ENCODE measurements around the gene RACGAP1. TPM values are rescaled to one million over a fixed set of nuclear protein-coding genes. Genes with fewer than 3 reads are reported as not detected.

RACGAP1 gene
- total and polyA plus RNA-seq, 2 of the 8 experiments (the other 6 are each of a cell fraction or from before 2014, with no cell fraction given) = 18.0 to 66.3 TPM

DNA sequence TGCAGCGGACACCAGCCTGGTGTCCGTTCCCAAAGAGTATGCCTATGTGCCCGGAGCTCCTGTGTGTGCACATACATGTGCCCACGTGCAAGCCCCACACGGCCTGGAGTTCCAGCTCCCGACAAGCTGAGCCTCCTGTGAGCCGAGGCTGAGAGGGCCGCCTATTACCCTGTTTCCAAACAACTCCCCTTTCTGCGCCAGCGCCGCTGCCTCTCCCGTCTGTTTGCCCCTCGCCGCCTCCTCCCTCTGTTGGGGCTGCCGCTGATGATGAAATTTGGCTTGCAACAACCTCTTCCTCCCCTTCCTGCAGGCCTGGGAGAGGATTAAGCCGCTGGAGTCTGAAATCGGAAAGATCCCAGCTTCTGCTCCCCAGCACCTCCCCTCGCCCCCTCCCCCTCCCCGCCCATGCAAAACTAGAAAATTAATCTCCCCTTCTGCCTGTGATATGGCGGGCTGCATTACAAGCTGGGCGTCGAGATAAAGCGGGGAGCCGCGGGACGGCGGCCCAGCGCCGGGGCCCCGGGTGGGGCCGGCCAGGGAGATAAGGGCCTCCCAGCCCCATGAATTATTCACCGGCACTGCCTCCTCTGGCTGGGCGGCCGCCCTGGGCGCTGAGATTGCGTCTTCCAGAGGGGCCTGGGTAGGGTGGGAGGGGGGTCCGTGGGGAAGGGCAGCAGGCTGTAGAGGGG is 25.3 kb upstream of the RACGAP1 start:
- H3K36me3 ChIP-seq (ENCODE audit: control insufficient read depth in 2 of 4, insufficient read depth in 4 of 4, low read length in 3 of 4) = no peaks in the 10 kb centered on the region
- H3K23me2 ChIP-seq (ENCODE audit: low read depth, low read length) = peaks cover 8% of the 10 kb centered on the region; the same call in 1 of the 2 replicates
- no peak for FAIRE-seq
- WGBS, 2 experiments (ENCODE audit: extremely low coverage in 1 of 2, insufficient coverage in 1 of 2, insufficient read length in 1 of 2, insufficient replicate concordance in 2 of 2, low coverage in 1 of 2, low lambda C conversion rate in 2 of 2, missing lambda C conversion rate in 1 of 2) = 9% methylated on average over 32 of the region's 37 CpGs; no CpG with 5 or more reads in 1 of the 2 experiments
- no peaks in the 10 kb centered on the region for H4K20me1 ChIP-seq (replicated peaks in 1 of 2; ENCODE audit: control insufficient read depth in 1 of 2, insufficient read depth in 2 of 2, low read length in 2 of 2)
- ChIA-PET POLR2A (ENCODE audit: partially characterized antibody) (interaction anchor here (0.6 to 1.5 kb wide), 7 partner anchors 9 to 272 kb away, joined by 3 to 5 read pairs (median 3); partner anchors contain the start of genes CERS5, RACGAP1 and SMARCD1), CTCF (ENCODE audit: partially characterized antibody) (interaction anchor here (0.6 to 10.7 kb wide), 14 partner anchors 12 to 206 kb away, joined by 3 to 257 read pairs (median 4); no protein-coding TSS in a partner anchor)
- H3K9me3 ChIP-seq (ENCODE audit: insufficient read depth in 2 of 2, low read depth in 1 of 2, low read length in 1 of 2) = no peaks in the 10 kb centered on the region
- H2BK12ac ChIP-seq (ENCODE audit: low read depth, low read length) = peak overlapping the region; percentile 75
- H3K14ac ChIP-seq (ENCODE audit: insufficient read length) = no peak overlapping the region
- peak overlapping the region; percentile 62 to 85 for H3K4me2 ChIP-seq (ENCODE audit: insufficient read depth in 1 of 2, low read depth in 2 of 2, low read length in 2 of 2)
- no peak overlapping the region for H3K4ac ChIP-seq (replicated peaks; ENCODE audit: insufficient read length, low read depth, low read length)
- no peak overlapping the region for H2AK5ac ChIP-seq (ENCODE audit: low read depth, low read length)
- H3K9ac ChIP-seq (replicated peaks in 1 of 4; ENCODE audit: extremely low read depth in 1 of 4, low read depth in 3 of 4, low read length in 3 of 4) = peak overlapping the region in 1 of 4 experiments; percentile 23; a peak in 2 of 7 replicates
- H4K8ac ChIP-seq (ENCODE audit: extremely low read depth, insufficient read depth, low read length) = peak overlapping the region; percentile 45
- H3K4me1 ChIP-seq (replicated peaks in 1 of 4; ENCODE audit: control insufficient read depth in 3 of 4, insufficient read depth in 4 of 4, low read length in 3 of 4) = peaks cover 4 to 8% (median 6%) of the 10 kb centered on the region in 4 experiments; a peak in 6 of 7 replicates
- H3K4me3 ChIP-seq (ENCODE audit: extremely low read depth in 1 of 4, insufficient read depth in 2 of 4, low read depth in 3 of 4, low read length in 4 of 4) = peak overlapping the region; percentile 14 to 55 (median 29); a peak in 6 of 8 replicates
- H2BK15ac ChIP-seq (ENCODE audit: low read length) = 0 out of 2 replicates have a peak overlapping the region, but pooled peaks have one; percentile 16
- H3K27me3 ChIP-seq (replicated peaks in 1 of 4; ENCODE audit: control insufficient read depth in 3 of 4, extremely low read depth in 1 of 4, insufficient read depth in 3 of 4, low read length in 3 of 4) = peaks cover 21 to 58% (median 47%) of the 10 kb centered on the region in 4 experiments
- peak overlapping the region; percentile 9 for H2AFZ ChIP-seq (ENCODE audit: low read length)
- H3K56ac ChIP-seq (replicated peaks; ENCODE audit: insufficient read length, low read depth, low read length) = no peak overlapping the region
- peak overlapping the region; percentile 22 for H4K91ac ChIP-seq (replicated peaks; ENCODE audit: insufficient read length, low read length)
- H2BK5ac ChIP-seq (ENCODE audit: low read depth, low read length) = 0 out of 2 replicates have a peak overlapping the region, but pooled peaks have one; percentile 44
- no peak overlapping the region for H2BK120ac ChIP-seq (replicated peaks; ENCODE audit: low read depth, low read length)
- no peak overlapping the region for H2BK20ac ChIP-seq (ENCODE audit: low read length)
- H3K27ac ChIP-seq (ENCODE audit: low read depth, low read length) = no peak overlapping the region
- H3K79me1 ChIP-seq (ENCODE audit: low read depth, low read length) = no peaks in the 10 kb centered on the region
- no peak overlapping the region; the same call in 1 of the 2 replicates for H3K18ac ChIP-seq (ENCODE audit: extremely low read depth, low read length)
- peak in 1 of 2 experiments; percentile 77 for DNase-seq (ENCODE audit: low read depth in 1 of 2, low spot score in 2 of 2)
- no peak overlapping the region for H3K23ac ChIP-seq (ENCODE audit: insufficient read length)
- H4K5ac ChIP-seq (ENCODE audit: insufficient read length, low read depth, low read length) = no peak overlapping the region
- no peaks in the 10 kb centered on the region for H3K79me2 ChIP-seq (ENCODE audit: control insufficient read depth in 1 of 2, insufficient read depth in 2 of 2, low read length in 2 of 2)
- TF ChIP-seq, protein P1, sequence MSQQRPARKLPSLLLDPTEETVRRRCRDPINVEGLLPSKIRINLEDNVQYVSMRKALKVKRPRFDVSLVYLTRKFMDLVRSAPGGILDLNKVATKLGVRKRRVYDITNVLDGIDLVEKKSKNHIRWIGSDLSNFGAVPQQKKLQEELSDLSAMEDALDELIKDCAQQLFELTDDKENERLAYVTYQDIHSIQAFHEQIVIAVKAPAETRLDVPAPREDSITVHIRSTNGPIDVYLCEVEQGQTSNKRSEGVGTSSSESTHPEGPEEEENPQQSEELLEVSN (IDR thresholded peaks at IDR 0.05) = peak; percentile 50
- no peak for TF ChIP-seq TAF7 (optimal IDR thresholded peaks at IDR 0.05; ENCODE audit: borderline replicate concordance, low read depth, low read length)
- TF ChIP-seq, protein P2, sequence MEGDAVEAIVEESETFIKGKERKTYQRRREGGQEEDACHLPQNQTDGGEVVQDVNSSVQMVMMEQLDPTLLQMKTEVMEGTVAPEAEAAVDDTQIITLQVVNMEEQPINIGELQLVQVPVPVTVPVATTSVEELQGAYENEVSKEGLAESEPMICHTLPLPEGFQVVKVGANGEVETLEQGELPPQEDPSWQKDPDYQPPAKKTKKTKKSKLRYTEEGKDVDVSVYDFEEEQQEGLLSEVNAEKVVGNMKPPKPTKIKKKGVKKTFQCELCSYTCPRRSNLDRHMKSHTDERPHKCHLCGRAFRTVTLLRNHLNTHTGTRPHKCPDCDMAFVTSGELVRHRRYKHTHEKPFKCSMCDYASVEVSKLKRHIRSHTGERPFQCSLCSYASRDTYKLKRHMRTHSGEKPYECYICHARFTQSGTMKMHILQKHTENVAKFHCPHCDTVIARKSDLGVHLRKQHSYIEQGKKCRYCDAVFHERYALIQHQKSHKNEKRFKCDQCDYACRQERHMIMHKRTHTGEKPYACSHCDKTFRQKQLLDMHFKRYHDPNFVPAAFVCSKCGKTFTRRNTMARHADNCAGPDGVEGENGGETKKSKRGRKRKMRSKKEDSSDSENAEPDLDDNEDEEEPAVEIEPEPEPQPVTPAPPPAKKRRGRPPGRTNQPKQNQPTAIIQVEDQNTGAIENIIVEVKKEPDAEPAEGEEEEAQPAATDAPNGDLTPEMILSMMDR (IDR thresholded peaks at IDR 0.05; ENCODE audit: control extremely low read depth in 1 of 3, insufficient read depth in 1 of 3, low read depth in 1 of 3, low read length in 3 of 3) = no peak
- TF ChIP-seq SIN3A (conservative IDR thresholded peaks at IDR 0.05 in 1 of 2, IDR thresholded peaks at IDR 0.05 in 1 of 2; ENCODE audit: low read depth in 1 of 2, low read length in 2 of 2) = 0 out of 4 replicates have a peak, but pooled peaks of 1 of the 2 experiments have one; percentile 27
- no peak for TF ChIP-seq YY1 (IDR thresholded peaks at IDR 0.05; ENCODE audit: low read depth, low read length)
- TF ChIP-seq SUZ12 (IDR thresholded peaks at IDR 0.05; ENCODE audit: low read length) = no peak
- no peak for TF ChIP-seq BCL11A (IDR thresholded peaks at IDR 0.05; ENCODE audit: low read depth in 2 of 2, low read length in 2 of 2)
